GM12878 (cell line): ENCODE measurements around the gene RRM2. TPM values are rescaled to one million over a fixed set of nuclear protein-coding genes. Genes with fewer than 3 reads are reported as not detected.

ENCODE experiments used
- ATAC-seq: fragments of 200-7000 bp; cut with Tn5 transposase; 3 replicates; pipeline ENCODE4 v1.9.1; 2020; ENCODE audit warnings: mild to moderate bottlenecking, moderate library complexity
- BruUV-seq: library from RNA; stranded (reverse); fragments of 400-500 nt; replicated peaks from 2 replicates; lab custom pipeline; 2021; lab: Mats Ljungman, UMichigan
- CTCF ChIA-PET: fragments of 300-600 bp; sonication (Branson Sonifier 250); formaldehyde crosslinking; extraction: SDS; loops from one replicate; lab custom pipeline; 2021; ENCODE audit warnings: inconsistent platforms; lab: Yijun Ruan, JAX
- POLR2A ChIA-PET: fragments of 350-600 bp; formaldehyde crosslinking; extraction: SDS; loops from one replicate; lab custom pipeline; 2021; ENCODE audit warnings: inconsistent platforms; lab: Charles Lee
- RAD21 ChIA-PET: fragments of 300-600 bp; sonication (Branson Sonifier 250); formaldehyde crosslinking; loops from one replicate; lab custom pipeline; 2023; ENCODE audit warnings: antibody characterized with exemption; ENCODE audit not compliant: unreplicated experiment; lab: Charles Lee
- SMC1A ChIA-PET: fragments of 300-600 bp; sonication (Branson Sonifier 250); formaldehyde crosslinking; loops from one replicate; lab custom pipeline; 2023; ENCODE audit not compliant: unreplicated experiment, uncharacterized antibody; lab: Charles Lee
- DNase-seq: peaks from one replicate; pipeline ENCODE4 v3.0.0-alpha.2; 2011; ENCODE audit warnings: low read depth, low spot score
- FAIRE-seq: peaks from 3 replicates; lab custom pipeline; 2011; peaks lifted over from hg19 to GRCh38; lab: Jason Lieb, UNC
- H2AFZ ChIP-seq: 2 replicates; pipeline ENCODE4 v1.6.0; 2011; ENCODE audit warnings: low read depth, low read length, control low read depth; ENCODE audit not compliant: control insufficient read depth
- H3K27ac ChIP-seq: 2 replicates; pipeline ENCODE4 v1.5.1; 2011; ENCODE audit warnings: control low read depth; ENCODE audit not compliant: control insufficient read depth, insufficient read depth
- H3K27me3 ChIP-seq, 2 experiments: replicated peaks in 1 of 2; 2 replicates each; pipeline versions ENCODE4 v1.6.0 to v1.6.1; 2011; ENCODE audit warnings: low read length in 1 of 2; ENCODE audit not compliant: control insufficient read depth in 2 of 2, insufficient read depth in 2 of 2
- H3K36me3 ChIP-seq, 2 experiments: 2 replicates each; pipeline ENCODE4 v1.5.1; 2011; ENCODE audit warnings: low read length in 1 of 2; ENCODE audit not compliant: control insufficient read depth in 2 of 2, insufficient read depth in 2 of 2
- H3K4me1 ChIP-seq: 2 replicates; pipeline ENCODE4 v1.6.1; 2011; ENCODE audit warnings: mild to moderate bottlenecking, low read length, moderate library complexity, mixed read lengths; ENCODE audit not compliant: control insufficient read depth, insufficient read depth
- H3K4me2 ChIP-seq: 2 replicates; pipeline ENCODE4 v1.6.0; 2011; ENCODE audit warnings: control low read depth; ENCODE audit not compliant: control insufficient read depth, insufficient read depth
- H3K4me3 ChIP-seq: fragments of 200-600 bp; sonication (generic); 2 replicates; pipeline ENCODE4 v1.5.1; 2016
- H3K79me2 ChIP-seq: 2 replicates; pipeline ENCODE4 v1.6.0; 2011; ENCODE audit warnings: low read length; ENCODE audit not compliant: control insufficient read depth, insufficient read depth
- H3K9ac ChIP-seq: 2 replicates; pipeline ENCODE4 v1.8.0; 2011; ENCODE audit warnings: low read length, control low read depth, mixed read lengths; ENCODE audit not compliant: control insufficient read depth, insufficient read depth
- H3K9me3 ChIP-seq: replicated peaks from 3 replicates; pipeline ENCODE4 v1.5.1; 2011; ENCODE audit warnings: mild to moderate bottlenecking, low read length; ENCODE audit not compliant: control insufficient read depth, insufficient read depth
- H4K20me1 ChIP-seq: 2 replicates; pipeline ENCODE4 v1.6.0; 2011; ENCODE audit not compliant: control insufficient read depth, insufficient read depth
- TAF1 ChIP-seq: IDR thresholded peaks from 2 replicates; pipeline ENCODE4 v1.6.1; 2011; ENCODE audit warnings: mild to moderate bottlenecking, low read depth, low read length, borderline replicate concordance
- WGBS: methylation state at CpG from one replicate; pipeline ENCODE4 v1.1.6; 2016; ENCODE audit warnings: low lambda C conversion rate; ENCODE audit not compliant: insufficient replicate concordance, insufficient coverage; ENCODE audit errors: missing lambda C conversion rate; 5-methylcytosine and 5-hydroxymethylcytosine counted together
- in situ Hi-C: fragments of 300-500 bp; cut with MboI; formaldehyde crosslinking; loops from 9 replicates; pipeline ENCODE4 v1.14.3; 2018; ENCODE audit warnings: mixed read lengths
- intact Hi-C: fragments of 100-400 bp; cut with micrococcal nuclease; formaldehyde crosslinking; loops from one replicate; pipeline ENCODE4 v1.14.2; 2022; ENCODE audit not compliant: unreplicated experiment
- polyA plus RNA-seq, 11 experiments: library from polyadenylated mRNA; depleted of rRNA in 4 of 11; unstranded in 6 of 11; stranded (reverse) in 5 of 11; fragments of >200 nt; fragmentation: Nextera tagmentation in 4 of 11; fragmentation: Illumina TruSeq in 1 of 11; extraction: Ambion mirVana in 4 of 11; extraction: Trizol in 1 of 11; gene quantifications; 1 replicate in 1 of 11; 2 replicates in 10 of 11; pipeline versions ENCODE4 v1.2.1 to v1.2.3, GENCODE V29; 2011 to 2016; ENCODE audit warnings: inconsistent platforms in 2 of 11, missing spikeins in 2 of 11, low read depth in 1 of 11
- total RNA-seq, 4 experiments: library from RNA; depleted of rRNA in 3 of 4; stranded (reverse); fragments of >200 nt in 3 of 4; fragmentation: Illumina TruSeq in 1 of 4; extraction: Trizol in 1 of 4; gene quantifications; 2 replicates each; pipeline versions ENCODE4 v1.2.1 to v1.2.3, GENCODE V29; 2013 to 2021
- TF ChIP-seq, protein P1 (sequence below): IDR thresholded peaks from 2 replicates; pipeline ENCODE4 v1.6.1; 2011; ENCODE audit warnings: borderline replicate concordance, low read depth, mild to moderate bottlenecking, moderate library complexity, low read length; ENCODE audit not compliant: insufficient read depth, poor library complexity, severe bottlenecking
- TF ChIP-seq, protein P2 (sequence below): fragments of 450-650 bp; IDR thresholded peaks from 2 replicates; pipeline ENCODE4 v1.6.1; 2016; ENCODE audit warnings: mild to moderate bottlenecking

RRM2 gene
- total and polyA plus RNA-seq, 10 of the 15 experiments (the other 5 are each of a cell fraction or from before 2014, with no cell fraction given): 54.4 to 771 (median 159) TPM

DNA sequence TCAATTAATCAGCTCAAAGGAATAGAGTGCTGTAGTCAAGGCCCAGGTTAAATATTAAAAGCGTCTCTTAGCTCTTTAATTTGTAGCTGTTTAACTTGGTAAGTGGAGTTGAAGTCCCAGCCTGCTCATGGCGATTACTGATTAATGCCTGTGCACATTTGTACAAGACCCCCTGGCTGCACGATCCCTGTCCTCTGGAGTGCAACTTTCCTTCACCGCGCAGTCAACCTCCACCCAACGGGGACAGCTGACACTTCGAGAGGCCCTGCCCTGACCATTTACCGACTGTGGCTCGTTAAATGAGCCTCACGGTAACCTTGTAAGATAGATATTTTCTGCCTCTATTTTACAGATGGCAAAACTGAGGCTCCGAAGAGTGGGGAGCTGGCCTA is 36.9 kb upstream of the RRM2 start:
- DNase-seq (no peak), FAIRE-seq (no peak), ATAC-seq (no peak)
- WGBS: 90% methylated on average over 11 of the region's 11 CpGs
- Histone ChIP-seq H3K4me1 (peaks cover 34% of the 10 kb centered on the region), H3K4me3 (no peak overlapping the region), H3K27me3 (no peaks in the 10 kb centered on the region), H3K9me3 (no peaks in the 10 kb centered on the region), H3K27ac (no peak overlapping the region), H4K20me1 (no peaks in the 10 kb centered on the region), H3K9ac (no peak overlapping the region), H3K79me2 (no peaks in the 10 kb centered on the region), H2AFZ (no peak overlapping the region), H3K36me3 (no peaks in the 10 kb centered on the region), H3K4me2 (no peak overlapping the region)
- in situ Hi-C loops (no loop called here), intact Hi-C loops (no loop called here)
- no TSS peak for BruUV-seq
- TF ChIP-seq, protein P1, sequence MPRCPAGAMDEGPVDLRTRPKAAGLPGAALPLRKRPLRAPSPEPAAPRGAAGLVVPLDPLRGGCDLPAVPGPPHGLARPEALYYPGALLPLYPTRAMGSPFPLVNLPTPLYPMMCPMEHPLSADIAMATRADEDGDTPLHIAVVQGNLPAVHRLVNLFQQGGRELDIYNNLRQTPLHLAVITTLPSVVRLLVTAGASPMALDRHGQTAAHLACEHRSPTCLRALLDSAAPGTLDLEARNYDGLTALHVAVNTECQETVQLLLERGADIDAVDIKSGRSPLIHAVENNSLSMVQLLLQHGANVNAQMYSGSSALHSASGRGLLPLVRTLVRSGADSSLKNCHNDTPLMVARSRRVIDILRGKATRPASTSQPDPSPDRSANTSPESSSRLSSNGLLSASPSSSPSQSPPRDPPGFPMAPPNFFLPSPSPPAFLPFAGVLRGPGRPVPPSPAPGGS: no peak
- TF ChIP-seq TAF1: no peak
- TF ChIP-seq, protein P2, sequence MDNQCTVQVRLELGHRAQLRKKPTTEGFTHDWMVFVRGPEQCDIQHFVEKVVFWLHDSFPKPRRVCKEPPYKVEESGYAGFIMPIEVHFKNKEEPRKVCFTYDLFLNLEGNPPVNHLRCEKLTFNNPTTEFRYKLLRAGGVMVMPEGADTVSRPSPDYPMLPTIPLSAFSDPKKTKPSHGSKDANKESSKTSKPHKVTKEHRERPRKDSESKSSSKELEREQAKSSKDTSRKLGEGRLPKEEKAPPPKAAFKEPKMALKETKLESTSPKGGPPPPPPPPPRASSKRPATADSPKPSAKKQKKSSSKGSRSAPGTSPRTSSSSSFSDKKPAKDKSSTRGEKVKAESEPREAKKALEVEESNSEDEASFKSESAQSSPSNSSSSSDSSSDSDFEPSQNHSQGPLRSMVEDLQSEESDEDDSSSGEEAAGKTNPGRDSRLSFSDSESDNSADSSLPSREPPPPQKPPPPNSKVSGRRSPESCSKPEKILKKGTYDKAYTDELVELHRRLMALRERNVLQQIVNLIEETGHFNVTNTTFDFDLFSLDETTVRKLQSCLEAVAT: peak; percentile 49; the same call in 1 of the 2 replicates
- ChIA-PET RAD21 (interaction anchor here (1.0 to 2.0 kb wide), 9 partner anchors 8 to 362 kb away, joined by 3 to 9 read pairs (median 4); no protein-coding TSS in a partner anchor), SMC1A (interaction anchor here (0.8 to 8.9 kb wide), 7 partner anchors 9 to 325 kb away, joined by 3 to 194 read pairs (median 6); no protein-coding TSS in a partner anchor), CTCF (interaction anchor here (0.8 to 31.8 kb wide), 5 partner anchors 9 to 355 kb away, joined by 3 to 983 read pairs (median 9); partner anchors contain the start of gene CYS1), POLR2A (interaction anchor here (0.7 to 2.1 kb wide), 6 partner anchors 9 to 363 kb away, joined by 3 to 7 read pairs (median 3); partner anchors contain the start of gene ODC1)
